H9 (cell line): Measurements from ENCODE around the gene TMEM141. TPM values are rescaled to one million over a fixed set of nuclear protein-coding genes. Genes with fewer than 3 reads are reported as not detected.

Source experiments
- DNase-seq: peaks from one replicate; pipeline ENCODE4 v3.0.0-alpha.2; 2017
- H2AFZ ChIP-seq: one replicate; pipeline ENCODE4 v1.6.1; 2013; ENCODE audit warnings: mild to moderate bottlenecking, low read length, control low read depth, moderate library complexity
- H2AK5ac ChIP-seq: 2 replicates; pipeline ENCODE4 v1.6.1; 2013; ENCODE audit warnings: low read length, control low read depth, mixed read lengths; ENCODE audit not compliant: insufficient read length
- H2BK120ac ChIP-seq: one replicate; pipeline ENCODE4 v1.6.1; 2013; ENCODE audit warnings: low read depth, mild to moderate bottlenecking, low read length, control low read depth, inconsistent platforms; ENCODE audit not compliant: poor library complexity, severe bottlenecking
- H2BK12ac ChIP-seq: 2 replicates; pipeline ENCODE4 v1.6.1; 2013; ENCODE audit warnings: low read length, control low read depth, mixed read lengths, low read depth; ENCODE audit not compliant: insufficient read length
- H2BK15ac ChIP-seq: 2 replicates; pipeline ENCODE4 v1.6.1; 2013; ENCODE audit warnings: low read depth, low read length, control low read depth
- H2BK20ac ChIP-seq: one replicate; pipeline ENCODE4 v1.6.1; 2013; ENCODE audit warnings: low read depth, mild to moderate bottlenecking, low read length, control low read depth, inconsistent platforms; ENCODE audit not compliant: poor library complexity, severe bottlenecking
- H2BK5ac ChIP-seq: 2 replicates; pipeline ENCODE4 v1.6.1; 2013; ENCODE audit warnings: low read length, control low read depth, mixed read lengths; ENCODE audit not compliant: insufficient read length
- H3K14ac ChIP-seq: 2 replicates; pipeline ENCODE4 v1.6.1; 2013; ENCODE audit warnings: low read length, control low read depth; ENCODE audit not compliant: insufficient read depth
- H3K18ac ChIP-seq: 2 replicates; pipeline ENCODE4 v1.6.1; 2013; ENCODE audit warnings: low read depth, mild to moderate bottlenecking, mixed read lengths, low read length, control low read depth; ENCODE audit not compliant: insufficient read length
- H3K23ac ChIP-seq: 2 replicates; pipeline ENCODE4 v1.6.1; 2013; ENCODE audit warnings: low read length, control low read depth, mixed read lengths, low read depth; ENCODE audit not compliant: insufficient read length
- H3K23me2 ChIP-seq: 2 replicates; pipeline ENCODE4 v1.6.1; 2013; ENCODE audit warnings: low read depth, mild to moderate bottlenecking, mixed read lengths, low read length, control low read depth; ENCODE audit not compliant: insufficient read length, poor library complexity, severe bottlenecking
- H3K27ac ChIP-seq: 2 replicates; pipeline ENCODE4 v1.5.1; 2013; ENCODE audit warnings: low read length, control low read depth, mixed read lengths, low read depth; ENCODE audit not compliant: insufficient read length
- H3K27me3 ChIP-seq: 2 replicates; pipeline ENCODE4 v1.6.1; 2013; ENCODE audit warnings: low read length, control low read depth, inconsistent platforms; ENCODE audit not compliant: insufficient read depth
- H3K4ac ChIP-seq: 2 replicates; pipeline ENCODE4 v1.6.1; 2013; ENCODE audit warnings: low read depth, mild to moderate bottlenecking, control low read depth, inconsistent platforms, low read length, moderate library complexity
- H3K4me1 ChIP-seq: 2 replicates; pipeline ENCODE4 v1.6.1; 2013; ENCODE audit warnings: low read length, control low read depth, inconsistent platforms; ENCODE audit not compliant: insufficient read depth
- H3K4me2 ChIP-seq: 2 replicates; pipeline ENCODE4 v1.6.1; 2013; ENCODE audit warnings: low read length, control low read depth, mixed read lengths; ENCODE audit not compliant: insufficient read length, insufficient read depth
- H3K56ac ChIP-seq: 2 replicates; pipeline ENCODE4 v1.6.1; 2013; ENCODE audit warnings: low read depth, mild to moderate bottlenecking, mixed read lengths, low read length, control low read depth; ENCODE audit not compliant: insufficient read length
- H3K79me1 ChIP-seq: 2 replicates; pipeline ENCODE4 v1.6.1; 2013; ENCODE audit warnings: low read depth, mild to moderate bottlenecking, moderate library complexity, low read length, control low read depth, inconsistent platforms; ENCODE audit not compliant: insufficient read depth, poor library complexity, severe bottlenecking
- H3K79me2 ChIP-seq: 2 replicates; pipeline ENCODE4 v1.6.1; 2013; ENCODE audit warnings: low read length, control low read depth, inconsistent platforms; ENCODE audit not compliant: insufficient read depth
- H3K9ac ChIP-seq: 2 replicates; pipeline ENCODE4 v1.6.1; 2013; ENCODE audit warnings: low read length, control low read depth, mixed read lengths; ENCODE audit not compliant: insufficient read length; ENCODE audit errors: extremely low read depth
- H3K9me3 ChIP-seq: one replicate; pipeline ENCODE4 v1.6.1; 2013; ENCODE audit warnings: low read depth, low read length, inconsistent platforms; ENCODE audit not compliant: control insufficient read depth
- H3T11ph ChIP-seq: one replicate; pipeline ENCODE4 v1.6.1; 2013; ENCODE audit warnings: mild to moderate bottlenecking, low read length, control low read depth, inconsistent platforms
- H4K20me1 ChIP-seq: one replicate; pipeline ENCODE4 v1.6.1; 2013; ENCODE audit not compliant: control insufficient read depth, insufficient read length, insufficient read depth
- H4K5ac ChIP-seq: 2 replicates; pipeline ENCODE4 v1.6.1; 2013; ENCODE audit warnings: low read depth, mild to moderate bottlenecking, mixed read lengths, low read length, control low read depth; ENCODE audit not compliant: insufficient read length
- H4K8ac ChIP-seq: replicated peaks from 2 replicates; pipeline ENCODE4 v1.6.1; 2013; ENCODE audit warnings: low read length, control low read depth, mixed read lengths, low read depth; ENCODE audit not compliant: insufficient read length
- H4K91ac ChIP-seq: 2 replicates; pipeline ENCODE4 v1.6.1; 2013; ENCODE audit warnings: low read depth, mild to moderate bottlenecking, moderate library complexity, mixed read lengths, low read length, control low read depth; ENCODE audit not compliant: insufficient read length
- H3K27ac Mint-ChIP-seq, 3 experiments: 2 replicates in 2 of 3; 3 replicates in 1 of 3; pipeline ENCODE4 v1.8.0; 2020 to 2021; ENCODE audit warnings: mixed read lengths in 3 of 3, mild to moderate bottlenecking in 1 of 3, moderate library complexity in 1 of 3
- H3K27me3 Mint-ChIP-seq: 2 replicates; pipeline ENCODE4 v1.8.0; 2021; ENCODE audit warnings: low read depth, mild to moderate bottlenecking, moderate library complexity, mixed read lengths
- H3K36me3 Mint-ChIP-seq, 3 experiments: 2 replicates in 2 of 3; 3 replicates in 1 of 3; pipeline ENCODE4 v1.8.0; 2020 to 2021; ENCODE audit warnings: low read depth in 3 of 3, mixed read lengths in 3 of 3; ENCODE audit not compliant: insufficient read depth in 1 of 3
- H3K4me1 Mint-ChIP-seq, 2 experiments: 2 replicates each; pipeline ENCODE4 v1.8.0; 2020; ENCODE audit warnings: mixed read lengths in 2 of 2
- H3K4me3 Mint-ChIP-seq, 2 experiments: 2 replicates in 1 of 2; 3 replicates in 1 of 2; pipeline ENCODE4 v1.8.0; 2020 to 2021; ENCODE audit warnings: mild to moderate bottlenecking in 2 of 2, mixed read lengths in 2 of 2, moderate library complexity in 1 of 2
- H3K9me3 Mint-ChIP-seq, 2 experiments: 2 replicates in 1 of 2; 3 replicates in 1 of 2; pipeline ENCODE4 v1.8.0; 2020; ENCODE audit warnings: mild to moderate bottlenecking in 2 of 2, mixed read lengths in 2 of 2, moderate library complexity in 1 of 2
- WGBS: extraction: QIAGEN DNeasy Blood & Tissue Kit; methylation state at CpG from one replicate; pipeline ENCODE4 v1.1.7; 2013; ENCODE audit warnings: missing lambda C conversion rate, low lambda C conversion rate, mixed read lengths; ENCODE audit not compliant: insufficient read length; ENCODE audit errors: extremely low coverage; 5-methylcytosine and 5-hydroxymethylcytosine counted together
- total RNA-seq: library from RNA; stranded (reverse); gene quantifications from 2 replicates; pipeline ENCODE4 v1.2.1, GENCODE V29; 2021
- TF ChIP-seq, protein P1 (sequence below): fragments of 200-600 bp; sonication (generic); conservative IDR thresholded peaks from 3 replicates; pipeline ENCODE4 v1.8.0; 2021; ENCODE audit warnings: antibody characterized with exemption, mild to moderate bottlenecking

The TMEM141 gene
- total RNA-seq, 1 experiment from 2014 or later, result 55.2 TPM

DNA sequence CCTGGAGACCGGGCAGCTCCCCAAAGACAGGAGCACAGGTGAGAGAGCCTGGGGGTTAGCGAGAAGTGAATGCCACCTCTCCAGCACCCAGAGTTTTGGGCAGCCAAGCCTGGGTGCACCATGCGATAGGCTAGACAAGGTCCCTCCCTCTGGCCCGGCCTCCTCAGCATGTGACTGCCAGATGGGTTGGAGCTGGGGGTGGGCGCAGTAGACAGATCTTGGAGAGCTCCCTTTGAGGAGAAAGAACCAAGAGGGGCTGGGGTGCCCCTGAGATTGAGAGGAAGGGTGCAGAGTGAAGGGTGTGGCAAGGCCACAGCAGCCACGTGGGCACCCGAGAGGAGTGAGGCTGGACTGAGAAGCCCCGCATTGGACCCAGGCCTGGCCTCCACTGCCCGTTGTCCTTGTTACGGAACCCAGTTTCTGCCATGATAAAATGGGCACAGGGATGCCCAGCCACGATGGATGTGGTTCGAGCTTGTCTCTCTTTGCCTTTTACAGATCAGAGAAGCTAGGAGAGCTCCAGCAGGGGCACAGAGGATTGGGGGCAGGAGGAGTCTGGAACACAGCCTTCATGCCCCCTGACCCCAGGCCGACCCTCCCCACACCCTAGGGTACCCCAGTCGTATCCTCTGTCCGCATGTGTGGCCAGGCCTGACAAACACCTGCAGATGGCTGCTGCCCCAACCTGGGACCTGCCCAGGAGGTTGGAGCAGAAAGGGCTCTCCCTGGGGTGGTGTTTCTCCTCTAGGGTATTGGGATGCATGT is 1.4 kb downstream of the TMEM141 start:
- H3K27me3 ChIP-seq, result no peaks in the 10 kb centered on the region
- no peak overlapping the region for H3K4ac ChIP-seq
- no peak overlapping the region for H3K4me2 ChIP-seq
- no peaks in the 10 kb centered on the region for H4K20me1 ChIP-seq
- no peak overlapping the region for H4K5ac ChIP-seq
- Mint-ChIP-seq H3K36me3 (peaks cover 0 to 8% (median 1%) of the 10 kb centered on the region in 3 experiments; a peak in 3 of 7 replicates), H3K27me3 (peaks cover 24% of the 10 kb centered on the region), H3K4me3 (peak overlapping the region; percentile 65 to 81; a peak in 3 of 5 replicates), H3K27ac (peak overlapping the region in 1 of 3 experiments; percentile 39; a peak in 1 of 7 replicates), H3K9me3 (no peaks in the 10 kb centered on the region), H3K4me1 (peaks cover 21 to 37% of the 10 kb centered on the region in 2 experiments)
- H2AFZ ChIP-seq, result no peak overlapping the region
- H2BK15ac ChIP-seq, result no peak overlapping the region
- H3K23me2 ChIP-seq, result no peaks in the 10 kb centered on the region
- H2BK120ac ChIP-seq, result no peak overlapping the region
- H3K79me1 ChIP-seq, result no peaks in the 10 kb centered on the region
- no CpG with 5 or more reads among the region's 15 CpGs for WGBS
- H3K18ac ChIP-seq, result no peak overlapping the region
- H2BK12ac ChIP-seq, result no peak overlapping the region
- H4K8ac ChIP-seq, result no peak overlapping the region
- H3K9me3 ChIP-seq, result no peaks in the 10 kb centered on the region
- H3K4me1 ChIP-seq, result no peaks in the 10 kb centered on the region
- no peak overlapping the region for H2BK20ac ChIP-seq
- DNase-seq, result no peak
- no peak overlapping the region for H3K27ac ChIP-seq
- no peak overlapping the region for H2BK5ac ChIP-seq
- H3K23ac ChIP-seq, result no peak overlapping the region
- no peak overlapping the region for H3K56ac ChIP-seq
- no peak overlapping the region for H4K91ac ChIP-seq
- H3K14ac ChIP-seq, result no peak overlapping the region
- H3T11ph ChIP-seq, result no peak overlapping the region
- H3K9ac ChIP-seq, result no peak overlapping the region
- TF ChIP-seq, protein P1, sequence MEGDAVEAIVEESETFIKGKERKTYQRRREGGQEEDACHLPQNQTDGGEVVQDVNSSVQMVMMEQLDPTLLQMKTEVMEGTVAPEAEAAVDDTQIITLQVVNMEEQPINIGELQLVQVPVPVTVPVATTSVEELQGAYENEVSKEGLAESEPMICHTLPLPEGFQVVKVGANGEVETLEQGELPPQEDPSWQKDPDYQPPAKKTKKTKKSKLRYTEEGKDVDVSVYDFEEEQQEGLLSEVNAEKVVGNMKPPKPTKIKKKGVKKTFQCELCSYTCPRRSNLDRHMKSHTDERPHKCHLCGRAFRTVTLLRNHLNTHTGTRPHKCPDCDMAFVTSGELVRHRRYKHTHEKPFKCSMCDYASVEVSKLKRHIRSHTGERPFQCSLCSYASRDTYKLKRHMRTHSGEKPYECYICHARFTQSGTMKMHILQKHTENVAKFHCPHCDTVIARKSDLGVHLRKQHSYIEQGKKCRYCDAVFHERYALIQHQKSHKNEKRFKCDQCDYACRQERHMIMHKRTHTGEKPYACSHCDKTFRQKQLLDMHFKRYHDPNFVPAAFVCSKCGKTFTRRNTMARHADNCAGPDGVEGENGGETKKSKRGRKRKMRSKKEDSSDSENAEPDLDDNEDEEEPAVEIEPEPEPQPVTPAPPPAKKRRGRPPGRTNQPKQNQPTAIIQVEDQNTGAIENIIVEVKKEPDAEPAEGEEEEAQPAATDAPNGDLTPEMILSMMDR, result no peak
- H2AK5ac ChIP-seq, result no peak overlapping the region
- H3K79me2 ChIP-seq, result no peaks in the 10 kb centered on the region
